AG04449 (cell line): Measurements from ENCODE around the gene IL19.

Source experiments
- CTCF ChIA-PET: fragments of 350-600 bp; formaldehyde crosslinking; extraction: SDS; loops from one replicate; lab custom pipeline; 2021; ENCODE audit warnings: antibody characterized with exemption; lab: Yijun Ruan, JAX
- POLR2A ChIA-PET: fragments of 400-600, 350-600 bp; formaldehyde crosslinking; extraction: SDS; loops from one replicate; lab custom pipeline; 2020; ENCODE audit warnings: antibody characterized with exemption, inconsistent platforms; lab: Yijun Ruan, JAX
- DNase-seq: peaks from one replicate; pipeline ENCODE4 v3.0.0-alpha.2; 2010; ENCODE audit warnings: low read depth, low spot score
- H3K4me3 ChIP-seq: 2 replicates; pipeline ENCODE4 v1.5.1; 2011; ENCODE audit warnings: low read depth, mild to moderate bottlenecking, control low read depth, low read length
- CTCF ChIP-seq: IDR thresholded peaks from one replicate; pipeline ENCODE4 v1.5.1; 2011; ENCODE audit warnings: mild to moderate bottlenecking, moderate library complexity, low read length, control low read depth, inconsistent platforms; ENCODE audit not compliant: insufficient read depth; ENCODE audit errors: missing control alignments

Gene IL19

DNA sequence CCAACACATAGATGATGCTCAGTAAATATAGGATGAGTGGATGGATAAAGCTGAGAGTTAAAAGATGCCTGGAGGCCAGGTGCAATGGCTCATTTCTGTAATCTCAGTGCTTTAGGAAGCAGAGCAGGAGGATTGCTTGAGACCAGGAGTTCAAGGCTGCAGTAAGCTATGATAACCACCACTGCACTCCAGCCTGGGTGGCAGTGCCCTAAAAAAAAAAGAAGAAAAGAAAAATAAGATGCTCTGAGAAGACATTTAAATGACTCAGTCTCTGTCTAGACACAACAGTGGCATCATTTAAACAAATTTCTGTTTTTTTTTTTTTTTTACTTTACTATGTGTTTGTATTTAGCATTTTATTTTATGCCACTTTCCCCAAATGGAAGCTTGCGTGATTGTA lies 25.3 kb upstream of the IL19 start:
- TF ChIP-seq CTCF = no peak
- POLR2A ChIA-PET = no interaction called here
- CTCF ChIA-PET = interaction anchor here (0.7 to 7.2 kb wide), 10 partner anchors 9 to 237 kb away, joined by 3 to 41 read pairs (median 6); partner anchors contain the start of gene DYRK3
- DNase-seq = no peak
- no peak overlapping the region for H3K4me3 ChIP-seq

GRCh38 chr1:206748348-206749030 lies 22.1 kb upstream of the IL19 start:
- H3K4me3 ChIP-seq = no peak overlapping the region
- ChIA-PET CTCF (interaction anchor here (0.8 to 3.8 kb wide), 14 partner anchors 9 to 233 kb away, joined by 3 to 38 read pairs (median 4); partner anchors contain the start of gene IL10), POLR2A (no interaction called here)
- no peak for TF ChIP-seq CTCF
- DNase-seq = no peak

GRCh38 chr1:206751891-206752290 lies 18.7 kb upstream of the IL19 start:
- H3K4me3 ChIP-seq = no peak overlapping the region
- no peak for DNase-seq
- no peak for TF ChIP-seq CTCF
- CTCF ChIA-PET = interaction anchor here (0.6 to 1.4 kb wide), 3 partner anchors 17 to 158 kb away, joined by 3 to 4 read pairs (median 3); no protein-coding TSS in a partner anchor
- POLR2A ChIA-PET = no interaction called here

DNA sequence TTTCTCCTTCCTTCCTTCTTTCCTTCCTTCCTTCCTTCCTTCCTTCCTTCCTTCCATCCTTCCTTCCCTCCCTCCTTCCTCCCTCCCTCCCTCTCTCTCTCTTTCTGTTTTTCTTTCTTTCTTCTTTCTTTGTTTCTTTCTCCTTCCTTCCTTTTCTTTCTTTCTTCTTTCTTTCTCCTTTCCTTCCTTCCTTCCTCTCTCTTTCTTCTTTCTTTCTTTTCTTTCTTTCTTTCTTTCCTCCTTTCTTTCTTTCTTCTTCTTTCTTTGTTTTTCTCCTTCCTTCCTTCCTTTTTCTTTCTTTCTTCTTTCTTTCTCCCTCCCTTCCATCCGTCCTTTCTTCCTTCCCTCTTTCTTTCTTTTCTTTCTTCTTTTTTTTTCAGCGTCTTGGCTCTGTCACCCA lies 18.1 kb upstream of the IL19 start:
- ChIA-PET POLR2A (interaction anchor here (1.0 kb wide), 1 partner anchor 14 kb away, joined by 4 read pairs; no protein-coding TSS in a partner anchor), CTCF (interaction anchor here (0.6 to 2.2 kb wide), 7 partner anchors 9 to 160 kb away, joined by 3 to 9 read pairs (median 4); no protein-coding TSS in a partner anchor)
- no peak for DNase-seq
- H3K4me3 ChIP-seq = no peak overlapping the region
- TF ChIP-seq CTCF = no peak

DNA sequence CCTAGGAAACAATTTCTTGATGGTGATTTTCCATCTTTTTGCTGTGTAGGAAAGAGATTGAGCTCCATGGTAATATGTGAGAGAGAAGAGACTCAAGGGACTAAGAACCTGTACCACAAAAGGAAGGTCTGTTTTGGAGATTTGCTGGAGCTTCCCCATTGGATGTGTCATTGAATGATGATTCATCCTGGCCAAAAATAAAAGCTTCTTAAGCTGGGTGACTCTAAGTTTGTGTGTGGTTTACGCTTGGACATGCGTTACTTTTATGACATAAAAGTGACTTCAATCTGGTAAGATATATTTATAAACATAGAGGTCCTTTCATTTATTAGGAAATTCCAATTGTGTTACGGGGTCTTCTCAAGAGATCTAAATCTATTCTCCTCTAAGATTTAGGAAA lies 17.4 kb upstream of the IL19 start:
- H3K4me3 ChIP-seq = no peak overlapping the region
- TF ChIP-seq CTCF = no peak
- DNase-seq = no peak
- CTCF ChIA-PET = interaction anchor here (0.7 to 2.2 kb wide), 9 partner anchors 8 to 160 kb away, joined by 3 to 9 read pairs (median 4); partner anchors contain the start of gene IL19
- POLR2A ChIA-PET = interaction anchor here (0.6 to 1.0 kb wide), 4 partner anchors 13 to 56 kb away, joined by 3 to 5 read pairs (median 4); partner anchors contain the start of gene IL10

- ChIA-PET CTCF (interaction anchor here (0.6 to 2.2 kb wide), 7 partner anchors 17 to 159 kb away, joined by 3 to 9 read pairs (median 5); partner anchors contain the start of gene IL19), POLR2A (no interaction called here)
- peak; percentile 31 for DNase-seq
- no peak overlapping the region for H3K4me3 ChIP-seq
- no peak for TF ChIP-seq CTCF
Measured at GRCh38 chr1:206754011-206754410, 16.6 kb upstream of the IL19 start.
